T-helper 1 cell (primary cell): ENCODE data around the gene SMIM36.
"Not testable (repeated sequence)": the region's sequence is repeated elsewhere in the genome, so short reads cannot be mapped to it uniquely, and the experiment has no call there.

Experiments used
- DNase-seq, 5 donors: peaks; one replicate each; pipeline ENCODE4 v3.0.0-alpha.2; 2012 to 2020

Gene SMIM36

GRCh38 chr17:55413825-55414489, 97.3 kb downstream of the SMIM36 start:
- DNase-seq, result no peak

- no peak for DNase-seq
Observed at GRCh38 chr17:55411463-55411855, 99.8 kb downstream of the SMIM36 start.

GRCh38 chr17:55410722-55411462, 100.4 kb downstream of the SMIM36 start:
- no peak for DNase-seq

- DNase-seq, result no peak
Observed at GRCh38 chr17:55409030-55409800, 102.0 kb downstream of the SMIM36 start.

GRCh38 chr17:55407641-55408566, 103.3 kb downstream of the SMIM36 start:
- DNase-seq, result no peak

- no peak for DNase-seq
Observed at GRCh38 chr17:55405600-55405999, 105.7 kb downstream of the SMIM36 start.

- DNase-seq, result not testable (repeated sequence)
Observed at GRCh38 chr17:55404197-55404596, 107.1 kb downstream of the SMIM36 start.

GRCh38 chr17:55402374-55402773, 108.9 kb downstream of the SMIM36 start:
- no peak for DNase-seq
